Nephron (organoid): ENCODE results near the gene AUP1.

Experiments used
- H3K27ac Mint-ChIP-seq, 3 experiments: 2 replicates each; pipeline ENCODE4 v1.8.0; 2020; ENCODE audit warnings: mixed read lengths in 3 of 3, mild to moderate bottlenecking in 2 of 3, moderate library complexity in 1 of 3
- H3K27me3 Mint-ChIP-seq: 2 replicates; pipeline ENCODE4 v1.8.0; 2021; ENCODE audit warnings: low read depth, mild to moderate bottlenecking, moderate library complexity, mixed read lengths
- H3K36me3 Mint-ChIP-seq: 2 replicates; pipeline ENCODE4 v1.8.0; 2020; ENCODE audit warnings: low read depth, mixed read lengths
- H3K4me1 Mint-ChIP-seq: 2 replicates; pipeline ENCODE4 v1.8.0; 2020; ENCODE audit warnings: mixed read lengths
- H3K4me3 Mint-ChIP-seq, 3 experiments: 2 replicates each; pipeline ENCODE4 v1.8.0; 2020; ENCODE audit warnings: mild to moderate bottlenecking in 3 of 3, mixed read lengths in 3 of 3, moderate library complexity in 2 of 3
- H3K9me3 Mint-ChIP-seq: 2 replicates; pipeline ENCODE4 v1.8.0; 2020; ENCODE audit warnings: mixed read lengths
- TF ChIP-seq, protein P1 (sequence below), 3 experiments: fragments of 200-600 bp; sonication (generic); IDR thresholded peaks; one replicate each; pipeline ENCODE4 v1.5.0; 2021; ENCODE audit warnings: antibody characterized with exemption in 3 of 3; ENCODE audit not compliant: unreplicated experiment in 3 of 3

Gene AUP1

DNA sequence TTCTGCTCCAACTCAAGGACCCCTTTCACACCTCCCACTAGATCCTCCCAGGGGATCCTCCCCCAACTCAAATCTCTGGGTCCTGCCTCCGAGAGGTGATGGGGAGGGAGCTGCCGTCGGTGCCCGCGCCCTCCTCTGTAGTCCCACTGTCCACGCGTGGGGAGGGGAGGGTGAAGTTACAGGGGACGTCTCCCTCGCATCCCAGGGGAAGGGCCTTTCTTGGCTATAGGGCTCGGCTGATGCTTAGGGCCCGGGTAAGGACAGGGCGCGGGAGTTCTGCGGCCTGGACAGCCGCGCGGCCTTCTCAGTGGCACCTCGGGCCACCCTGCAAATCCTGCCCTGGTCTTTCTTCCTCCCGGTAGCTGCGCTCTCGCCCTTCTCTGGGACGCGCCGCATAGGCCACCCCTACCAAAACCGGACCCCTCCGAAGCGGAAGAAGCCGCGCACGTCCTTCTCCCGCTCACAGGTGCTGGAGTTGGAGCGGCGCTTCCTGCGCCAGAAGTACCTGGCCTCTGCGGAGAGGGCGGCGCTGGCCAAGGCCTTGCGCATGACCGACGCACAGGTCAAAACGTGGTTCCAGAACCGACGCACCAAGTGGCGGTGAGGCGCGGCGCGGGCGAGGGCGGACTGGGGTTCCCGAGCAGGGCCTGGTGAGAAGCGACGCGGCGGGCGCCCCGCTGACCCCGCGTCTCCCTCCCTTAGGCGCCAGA lies 14.1 kb downstream of the AUP1 start:
- peaks cover 99% of the 10 kb centered on the region for H3K27me3 Mint-ChIP-seq
- no peaks in the 10 kb centered on the region for H3K9me3 Mint-ChIP-seq
- H3K36me3 Mint-ChIP-seq, result no peaks in the 10 kb centered on the region
- no peak overlapping the region for H3K27ac Mint-ChIP-seq
- peak overlapping the region in 1 of 3 experiments; percentile 59 for H3K4me3 Mint-ChIP-seq
- H3K4me1 Mint-ChIP-seq, result no peaks in the 10 kb centered on the region
- TF ChIP-seq, protein P1, sequence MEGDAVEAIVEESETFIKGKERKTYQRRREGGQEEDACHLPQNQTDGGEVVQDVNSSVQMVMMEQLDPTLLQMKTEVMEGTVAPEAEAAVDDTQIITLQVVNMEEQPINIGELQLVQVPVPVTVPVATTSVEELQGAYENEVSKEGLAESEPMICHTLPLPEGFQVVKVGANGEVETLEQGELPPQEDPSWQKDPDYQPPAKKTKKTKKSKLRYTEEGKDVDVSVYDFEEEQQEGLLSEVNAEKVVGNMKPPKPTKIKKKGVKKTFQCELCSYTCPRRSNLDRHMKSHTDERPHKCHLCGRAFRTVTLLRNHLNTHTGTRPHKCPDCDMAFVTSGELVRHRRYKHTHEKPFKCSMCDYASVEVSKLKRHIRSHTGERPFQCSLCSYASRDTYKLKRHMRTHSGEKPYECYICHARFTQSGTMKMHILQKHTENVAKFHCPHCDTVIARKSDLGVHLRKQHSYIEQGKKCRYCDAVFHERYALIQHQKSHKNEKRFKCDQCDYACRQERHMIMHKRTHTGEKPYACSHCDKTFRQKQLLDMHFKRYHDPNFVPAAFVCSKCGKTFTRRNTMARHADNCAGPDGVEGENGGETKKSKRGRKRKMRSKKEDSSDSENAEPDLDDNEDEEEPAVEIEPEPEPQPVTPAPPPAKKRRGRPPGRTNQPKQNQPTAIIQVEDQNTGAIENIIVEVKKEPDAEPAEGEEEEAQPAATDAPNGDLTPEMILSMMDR (IDR thresholded peaks at IDR 0.05; ENCODE audit: unreplicated experiment in 3 of 3), result no peak

DNA sequence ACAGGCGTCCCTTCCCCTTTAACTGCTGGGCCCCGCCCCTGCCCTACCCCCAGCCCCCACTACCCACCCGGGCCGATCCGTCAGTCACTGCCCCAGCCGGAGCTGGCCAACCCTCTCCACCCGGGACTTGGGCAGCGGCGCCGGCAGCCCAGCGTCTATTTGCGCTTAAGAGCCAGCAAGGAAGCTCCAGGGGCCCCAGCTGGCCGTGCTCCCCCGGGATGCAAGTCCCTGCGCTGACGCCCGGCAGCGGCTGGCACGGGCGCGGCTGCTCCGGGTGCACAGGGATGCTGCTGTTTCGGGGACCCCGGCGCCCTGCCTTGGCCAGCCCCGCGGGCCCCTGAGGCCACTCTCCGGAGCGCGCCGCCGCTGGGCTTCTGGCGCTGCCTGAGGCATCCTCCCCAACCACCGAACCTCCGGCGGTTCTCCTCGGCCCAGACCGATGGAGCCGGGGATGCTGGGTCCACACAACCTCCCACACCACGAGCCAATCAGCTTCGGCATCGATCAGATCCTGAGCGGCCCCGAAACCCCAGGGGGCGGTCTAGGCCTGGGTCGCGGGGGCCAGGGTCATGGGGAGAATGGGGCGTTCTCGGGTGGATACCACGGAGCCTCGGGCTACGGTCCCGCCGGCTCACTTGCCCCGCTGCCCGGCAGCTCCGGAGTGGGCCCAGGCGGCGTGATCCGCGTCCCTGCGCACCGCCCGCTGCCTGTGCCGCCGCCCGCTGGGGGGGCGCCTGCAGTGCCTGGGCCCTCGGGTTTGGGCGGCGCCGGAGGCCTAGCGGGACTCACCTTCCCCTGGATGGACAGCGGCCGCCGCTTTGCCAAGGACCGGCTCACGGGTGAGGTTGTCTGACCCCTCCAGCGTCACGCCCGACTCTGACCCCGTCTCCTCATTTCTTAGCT lies 14.9 kb downstream of the AUP1 start, which contains the start of gene TLX2:
Gene TLX2 (plus strand): TSS at position 83 of the 903 bp plus-strand sequence. CDS start 357 bp downstream, at position 440.
- H3K4me1 Mint-ChIP-seq, result no peaks in the 10 kb centered on the region
- no peak within 1 kb of the TSS for H3K27ac Mint-ChIP-seq
- TF ChIP-seq, protein P1 (IDR thresholded peaks at IDR 0.05; ENCODE audit: unreplicated experiment in 3 of 3), result no peak
- H3K27me3 Mint-ChIP-seq, result peaks cover 99% of the 10 kb centered on the region
- H3K36me3 Mint-ChIP-seq, result no peaks in the 10 kb centered on the region
- H3K9me3 Mint-ChIP-seq, result no peaks in the 10 kb centered on the region
- H3K4me3 Mint-ChIP-seq, result peak within 1 kb of the TSS in 2 of 3 experiments; percentile 32 to 59

DNA sequence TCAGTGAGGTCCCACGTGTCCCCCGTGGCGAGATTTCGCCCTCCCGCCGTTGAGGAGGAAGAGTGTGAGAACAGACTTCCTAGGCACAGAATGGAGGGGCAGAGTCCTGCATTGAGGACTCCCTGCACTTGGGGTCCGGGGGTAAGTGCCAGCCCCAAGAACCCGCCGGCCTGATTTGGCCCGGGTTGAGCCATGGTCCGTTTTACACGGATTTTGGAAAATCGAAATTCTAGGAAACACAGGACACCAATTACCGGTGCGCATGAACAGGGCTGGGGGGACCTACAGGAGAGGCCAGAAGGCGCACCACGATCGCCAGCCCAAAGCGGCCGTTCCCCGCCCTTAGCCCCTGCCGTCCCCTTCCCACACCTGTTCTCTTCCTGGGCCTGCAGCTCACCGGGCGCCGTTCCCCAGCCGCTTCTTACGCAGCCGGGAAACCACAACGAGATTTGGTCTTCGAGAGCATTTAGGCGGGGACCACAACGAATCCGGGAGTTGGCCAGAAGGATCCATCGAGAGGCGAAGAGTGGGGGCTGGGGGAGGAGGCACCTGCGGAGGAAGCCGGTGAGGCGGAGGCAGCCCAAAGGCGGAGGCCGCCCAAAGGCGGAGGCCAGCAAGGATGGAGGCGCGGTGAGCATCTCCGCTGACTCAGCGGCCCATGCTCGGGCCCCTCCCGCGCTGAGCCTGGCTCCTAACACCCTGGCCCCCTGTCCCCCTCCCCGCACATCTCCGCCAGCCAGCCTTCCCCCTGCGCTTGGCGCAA lies 15.7 kb downstream of the AUP1 start:
- Mint-ChIP-seq H3K4me1 (no peaks in the 10 kb centered on the region), H3K27ac (no peak overlapping the region), H3K36me3 (no peaks in the 10 kb centered on the region), H3K9me3 (no peaks in the 10 kb centered on the region), H3K27me3 (peaks cover 99% of the 10 kb centered on the region), H3K4me3 (peak overlapping the region in 1 of 3 experiments; percentile 19)
- TF ChIP-seq, protein P1 (IDR thresholded peaks at IDR 0.05; ENCODE audit: unreplicated experiment in 3 of 3), result no peak

DNA sequence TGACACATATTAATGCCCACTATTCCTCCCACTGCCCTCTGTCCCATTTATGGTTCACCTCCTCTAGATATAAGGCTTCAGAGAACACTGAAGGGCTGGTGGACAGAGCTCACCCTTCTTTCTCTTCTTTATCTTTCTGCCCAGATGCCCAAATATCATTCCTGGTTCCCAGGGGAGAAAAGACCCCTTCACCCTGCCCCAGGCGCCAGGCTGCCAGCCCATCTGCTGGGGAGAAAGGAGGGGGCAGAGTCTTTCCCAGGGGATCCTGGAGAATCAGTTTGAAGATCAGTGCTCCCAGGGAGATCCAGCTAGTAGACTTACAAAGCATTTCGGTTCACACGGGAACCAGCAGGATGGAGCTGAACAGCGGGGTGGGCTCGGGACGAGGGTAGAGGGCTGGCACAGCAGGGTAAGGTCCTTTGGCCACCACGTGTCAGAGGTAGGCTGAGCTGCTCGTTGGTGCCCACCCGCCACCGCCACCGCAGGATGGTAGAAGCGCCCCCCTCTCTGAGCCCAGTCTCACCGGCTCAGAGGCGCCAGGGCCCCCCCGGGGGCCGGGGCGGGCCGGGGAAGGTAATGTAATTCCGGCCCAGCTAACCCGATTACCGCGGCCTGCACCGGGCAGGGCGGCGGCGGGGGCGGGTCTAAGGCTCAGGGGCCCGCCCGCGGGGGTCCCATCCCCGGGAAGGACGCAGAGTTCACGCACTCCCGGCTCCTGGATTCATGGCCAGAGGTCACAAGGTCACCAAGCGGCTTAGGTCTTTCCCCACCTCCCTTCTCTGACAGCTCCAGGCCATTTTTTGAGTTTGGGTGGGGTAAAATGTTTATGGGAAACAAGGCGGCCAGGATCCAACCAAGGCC lies 16.5 kb downstream of the AUP1 start:
- peaks cover 4% of the 10 kb centered on the region for H3K4me1 Mint-ChIP-seq
- H3K9me3 Mint-ChIP-seq, result no peaks in the 10 kb centered on the region
- no peaks in the 10 kb centered on the region for H3K36me3 Mint-ChIP-seq
- peak overlapping the region in 1 of 3 experiments; percentile 31 for H3K4me3 Mint-ChIP-seq
- peaks cover 99% of the 10 kb centered on the region for H3K27me3 Mint-ChIP-seq
- TF ChIP-seq, protein P1 (IDR thresholded peaks at IDR 0.05; ENCODE audit: unreplicated experiment in 3 of 3), result no peak
- H3K27ac Mint-ChIP-seq, result no peak overlapping the region
